ENCODE results near the gene CHST11.
A peak's percentile ranks its signal among the peaks of the same experiment; 100 is the strongest.

The CHST11 gene

GRCh38 chr12:104627231-104627989 lies 170.7 kb downstream of the CHST11 start:
- no peaks in the 10 kb centered on the region for H3K36me3 ChIP-seq (ENCODE audit: control insufficient read depth in 2 of 2, insufficient read depth in 1 of 2, low read length in 2 of 2)
- POLR2A ChIA-PET: no interaction called here

GRCh38 chr12:104627990-104628830 lies 171.5 kb downstream of the CHST11 start:
- ChIA-PET CTCF (interaction anchor here (0.6 kb wide), 1 partner anchor 412 kb away, joined by 3 read pairs; no protein-coding TSS in a partner anchor), POLR2A (no interaction called here)
- Histone ChIP-seq H3K4me1 (ENCODE audit: control insufficient read depth, insufficient read depth, low read length) (peaks cover 12% of the 10 kb centered on the region; the same call in 1 of the 2 replicates), H3K36me3 (ENCODE audit: control insufficient read depth in 2 of 2, insufficient read depth in 1 of 2, low read length in 2 of 2) (no peaks in the 10 kb centered on the region), H3K27ac (ENCODE audit: extremely low read depth, low read depth, low read length) (no peak overlapping the region), H3K4me3 (ENCODE audit: low read depth, low read length) (no peak overlapping the region), H3K9me3 (ENCODE audit: control insufficient read depth, insufficient read depth, low read depth, low read length) (no peaks in the 10 kb centered on the region)
- TF ChIP-seq ZNF623 (tag by site-specific recombination; IDR thresholded peaks at IDR 0.05) (peak; percentile 93), ZNF132 (tag by site-specific recombination; IDR thresholded peaks at IDR 0.05; ENCODE audit: borderline replicate concordance) (no peak), MZF1 (tag by site-specific recombination; IDR thresholded peaks at IDR 0.05; ENCODE audit: borderline replicate concordance) (peak; percentile 61; the same call in 1 of the 2 replicates), ZNF580 (tag by site-specific recombination; IDR thresholded peaks at IDR 0.05) (peak; percentile 65; the same call in 1 of the 2 replicates)

More at GRCh38 chr12:104627231-104627989, 170.7 kb downstream of the CHST11 start:
- Histone ChIP-seq H3K27ac (ENCODE audit: extremely low read depth, low read depth, low read length) (no peak overlapping the region), H3K9me3 (ENCODE audit: control insufficient read depth, insufficient read depth, low read depth, low read length) (no peaks in the 10 kb centered on the region), H3K4me3 (ENCODE audit: low read depth, low read length) (no peak overlapping the region), H3K4me1 (ENCODE audit: control insufficient read depth, insufficient read depth, low read length) (peaks cover 12% of the 10 kb centered on the region; the same call in 1 of the 2 replicates)
- peak; percentile 70; the same call in 1 of the 2 replicates for TF ChIP-seq ZNF513 (tag by site-specific recombination; IDR thresholded peaks at IDR 0.05)
- peak; percentile 97 for TF ChIP-seq ZNF664 (tag by site-specific recombination; IDR thresholded peaks at IDR 0.05)
- TF ChIP-seq ZNF10 (tag by site-specific recombination; IDR thresholded peaks at IDR 0.05): peak; percentile 68
- no peak for TF ChIP-seq ZNF324 (tag by site-specific recombination; IDR thresholded peaks at IDR 0.05)
- no peak for TF ChIP-seq WT1 (tag by site-specific recombination; IDR thresholded peaks at IDR 0.05)
- no peak for TF ChIP-seq HOXC10 (CRISPR knock-in tag; IDR thresholded peaks at IDR 0.05)
- no peak for TF ChIP-seq ZBTB6 (tag by site-specific recombination; IDR thresholded peaks at IDR 0.05)
- peak; percentile 39; the same call in 1 of the 2 replicates for TF ChIP-seq SCRT1 (tag by site-specific recombination; IDR thresholded peaks at IDR 0.05; ENCODE audit: borderline replicate concordance)
- no peak for TF ChIP-seq ZNF623 (tag by site-specific recombination; IDR thresholded peaks at IDR 0.05)
- TF ChIP-seq SCRT2 (tag by site-specific recombination; IDR thresholded peaks at IDR 0.05): peak; percentile 88
- TF ChIP-seq ZNF202 (tag by site-specific recombination; IDR thresholded peaks at IDR 0.05; ENCODE audit: borderline replicate concordance): no peak
- no peak for TF ChIP-seq ZNF24 (tag by site-specific recombination; IDR thresholded peaks at IDR 0.05)
- TF ChIP-seq ZNF670 (tag by site-specific recombination; IDR thresholded peaks at IDR 0.05; ENCODE audit: low read depth): no peak
- no peak for TF ChIP-seq ZNF37A (tag by site-specific recombination; IDR thresholded peaks at IDR 0.05)
- no peak for TF ChIP-seq CTCF (tag by site-specific recombination; IDR thresholded peaks at IDR 0.05)
- peak; percentile 80 for TF ChIP-seq OSR2 (tag by site-specific recombination; IDR thresholded peaks at IDR 0.05)
- TF ChIP-seq ZNF138 (tag by site-specific recombination; IDR thresholded peaks at IDR 0.05; ENCODE audit: borderline replicate concordance): no peak
- TF ChIP-seq ZNF488 (tag by site-specific recombination; IDR thresholded peaks at IDR 0.05): no peak
- CTCF ChIA-PET: interaction anchor here (0.6 kb wide), 1 partner anchor 413 kb away, joined by 3 read pairs; no protein-coding TSS in a partner anchor

Data from HEK293 (cell line).